AG10803 (cell line): Measurements from ENCODE around the gene DBNDD1.

Source experiments
- DNase-seq: peaks from one replicate; pipeline ENCODE4 v3.0.0; 2010; ENCODE audit warnings: low read depth
- H3K4me3 ChIP-seq: 2 replicates; pipeline ENCODE4 v1.5.1; 2011; ENCODE audit warnings: mild to moderate bottlenecking, low read length, control low read depth
- CTCF ChIP-seq: conservative IDR thresholded peaks from 2 replicates; pipeline ENCODE4 v1.5.1; 2011; ENCODE audit warnings: mild to moderate bottlenecking, low read length, control low read depth, inconsistent platforms

DBNDD1 gene

GRCh38 chr16:90035902-90036301, 16.6 kb upstream of the DBNDD1 start:
- DNase-seq = no peak
- no peak overlapping the region for H3K4me3 ChIP-seq
- no peak for TF ChIP-seq CTCF

- DNase-seq = no peak
- no peak overlapping the region for H3K4me3 ChIP-seq
- no peak for TF ChIP-seq CTCF
Observed at GRCh38 chr16:90034504-90034903, 15.2 kb upstream of the DBNDD1 start.

- no peak overlapping the region for H3K4me3 ChIP-seq
- TF ChIP-seq CTCF = no peak
- peak; percentile 15 for DNase-seq
Observed at GRCh38 chr16:90033387-90033786, 14.1 kb upstream of the DBNDD1 start.

- DNase-seq = peak; percentile 49
- TF ChIP-seq CTCF = no peak
- no peak overlapping the region for H3K4me3 ChIP-seq
Observed at GRCh38 chr16:90032674-90033331, 13.5 kb upstream of the DBNDD1 start.

DNA sequence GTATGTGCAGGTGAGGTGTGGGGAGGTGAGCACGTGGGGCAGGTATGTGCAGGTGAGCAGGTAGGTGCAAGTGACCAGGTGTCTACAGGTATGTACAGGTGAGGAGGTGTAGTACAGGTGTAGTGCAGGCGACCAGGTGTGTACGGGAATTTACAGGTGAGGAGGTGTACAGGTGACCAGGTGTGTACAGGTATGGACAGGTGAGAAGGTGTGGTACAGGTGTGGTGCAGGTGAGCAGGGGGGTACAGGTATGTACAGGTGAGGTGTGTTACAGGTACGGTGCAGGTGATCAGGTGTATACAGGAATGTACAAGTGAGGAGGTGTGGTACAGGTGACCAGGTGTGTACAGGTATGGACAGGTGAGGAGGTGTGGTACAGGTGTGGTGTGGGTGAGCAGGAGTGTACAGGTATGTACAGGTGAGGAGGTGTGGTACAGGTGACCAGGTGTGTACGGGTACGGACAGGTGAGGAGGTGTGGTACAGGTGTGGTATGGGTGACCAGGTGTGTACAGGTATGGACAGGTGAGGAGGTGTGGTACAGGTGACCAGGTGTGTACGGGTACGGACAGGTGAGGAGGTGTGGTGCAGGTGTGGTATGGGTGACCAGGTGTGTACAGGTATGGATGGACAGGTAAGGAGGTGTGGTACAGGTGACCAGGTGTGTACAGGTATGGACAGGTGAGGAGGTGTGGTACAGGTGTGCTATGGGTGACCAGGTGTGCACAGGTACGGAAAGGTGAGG, 12.8 kb upstream of the DBNDD1 start:
- DNase-seq = peak; percentile 66
- no peak for TF ChIP-seq CTCF

DNA sequence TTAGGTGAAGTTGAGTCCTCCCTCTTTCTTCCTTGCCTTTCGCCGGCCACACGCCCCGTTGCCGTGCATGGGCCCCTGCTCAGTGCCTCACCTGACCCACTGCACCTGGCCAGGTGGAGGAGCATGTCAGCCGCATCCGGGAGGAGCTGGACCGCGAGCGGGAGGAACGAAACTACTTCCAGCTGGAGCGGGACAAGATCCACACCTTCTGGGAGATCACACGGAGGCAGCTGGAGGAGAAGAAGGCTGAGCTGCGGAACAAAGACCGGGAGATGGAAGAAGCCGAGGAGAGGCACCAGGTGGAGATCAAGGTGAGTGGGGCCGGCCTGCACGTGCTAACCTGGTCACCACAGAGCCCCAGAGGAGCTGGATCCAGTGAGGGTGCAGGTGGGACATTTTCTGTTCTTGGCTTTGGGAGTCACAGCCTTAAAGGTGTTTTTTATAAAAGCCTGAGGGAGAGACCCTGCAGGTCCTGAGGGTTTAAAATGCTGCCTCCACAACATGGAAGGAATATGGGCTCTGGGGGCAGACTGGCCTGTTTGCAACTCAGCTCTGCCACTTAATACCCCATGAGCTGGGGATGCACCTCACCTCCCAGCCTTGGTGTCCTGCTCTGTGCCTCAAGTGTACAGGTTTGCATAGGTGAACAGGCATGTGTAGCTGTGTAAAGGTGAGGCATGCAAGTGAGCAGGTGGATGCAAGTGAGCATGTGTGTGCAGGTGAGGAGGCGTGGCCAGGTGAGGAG, 12.1 kb upstream of the DBNDD1 start:
- no peak for TF ChIP-seq CTCF
- no peak for DNase-seq
- H3K4me3 ChIP-seq = no peak overlapping the region

More for the DNA sequence above, 12.8 kb upstream of the DBNDD1 start:
- H3K4me3 ChIP-seq = no peak overlapping the region
